ENCODE results near the gene NFIB. TPM values are rescaled to one million over a fixed set of nuclear protein-coding genes. Genes with fewer than 3 reads are reported as not detected.

Gene NFIB
- total and polyA plus RNA-seq, 2 donors (not counting 3 experiments of a cell fraction or from before 2014, with no cell fraction given): 26.4 to 174 TPM

DNA sequence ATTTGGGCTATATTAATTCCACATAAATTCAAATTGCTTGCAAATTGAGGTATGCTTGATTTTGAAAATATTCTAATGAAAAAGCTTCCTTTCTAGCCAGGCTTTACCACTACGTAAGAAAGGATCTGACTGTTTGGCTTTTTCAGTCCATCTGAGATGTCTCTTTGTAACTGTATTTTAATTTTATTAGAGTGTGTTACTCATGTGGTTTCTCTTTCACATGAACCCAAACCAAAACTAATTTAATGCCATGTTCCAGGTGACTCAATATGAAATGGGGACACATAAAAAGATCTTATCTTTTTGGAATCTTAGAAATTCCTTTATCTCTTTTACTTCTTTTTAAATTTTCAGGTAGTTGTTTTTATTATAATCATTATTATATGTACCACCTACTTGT, 85.3 kb downstream of the NFIB start:
- no TSS peak for BruUV-seq (replicated peaks)
- ChIA-PET CTCF (no interaction called here), POLR2A (interaction anchor here (0.7 kb wide), 1 partner anchor 23 kb away, joined by 4 read pairs; no protein-coding TSS in a partner anchor)
- Histone ChIP-seq H3K36me3 (ENCODE audit: control insufficient read depth in 2 of 2, extremely low read depth in 1 of 2, insufficient read depth in 2 of 2, low read length in 2 of 2) (peaks cover 0 to 4% of the 10 kb centered on the region in 2 experiments), H3K79me2 (ENCODE audit: control insufficient read depth, insufficient read depth, low read length) (peaks cover 68% of the 10 kb centered on the region), H3K4me2 (ENCODE audit: insufficient read depth, low read length) (no peak overlapping the region), H3K27ac (ENCODE audit: insufficient read depth, low read depth, low read length) (no peak overlapping the region), H4K20me1 (replicated peaks; ENCODE audit: control insufficient read depth, extremely low read depth, insufficient read depth, low read length) (no peaks in the 10 kb centered on the region), H3K4me1 (ENCODE audit: control insufficient read depth, extremely low read depth, insufficient read depth, low read length) (peaks cover 3% of the 10 kb centered on the region), H2AFZ (ENCODE audit: low read depth, low read length) (no peak overlapping the region), H3K9me1 (replicated peaks; ENCODE audit: control insufficient read depth, extremely low read depth, insufficient read depth, low read length) (no peaks in the 10 kb centered on the region), H3K9me3 (replicated peaks; ENCODE audit: control insufficient read depth, insufficient read depth, low read length) (no peaks in the 10 kb centered on the region), H3K4me3 (replicated peaks in 1 of 3; ENCODE audit: insufficient read depth in 1 of 3, low read depth in 1 of 3, low read length in 3 of 3) (no peak overlapping the region), H3K9ac (replicated peaks; ENCODE audit: extremely low read depth, insufficient read depth, low read length) (no peak overlapping the region), H3K27me3 (ENCODE audit: control insufficient read depth in 2 of 2, insufficient read depth in 2 of 2, low read length in 2 of 2) (no peaks in the 10 kb centered on the region)
- TF ChIP-seq MYC (IDR thresholded peaks at IDR 0.05; ENCODE audit: low read depth, low read length): no peak
- TF ChIP-seq JUN (IDR thresholded peaks at IDR 0.05; ENCODE audit: borderline replicate concordance, insufficient read depth, insufficient read length, low read depth): no peak
- TF ChIP-seq FOS (IDR thresholded peaks at IDR 0.05; ENCODE audit: borderline replicate concordance, insufficient read depth, low read length): no peak
- no peak for TF ChIP-seq POLR2AphosphoS5 (IDR thresholded peaks at IDR 0.05; ENCODE audit: insufficient read depth, low read depth, low read length)
- no peak for TF ChIP-seq EZH2 (IDR thresholded peaks at IDR 0.05; ENCODE audit: borderline replicate concordance, low read depth, low read length, severe bottlenecking)
- TF ChIP-seq, protein P1, sequence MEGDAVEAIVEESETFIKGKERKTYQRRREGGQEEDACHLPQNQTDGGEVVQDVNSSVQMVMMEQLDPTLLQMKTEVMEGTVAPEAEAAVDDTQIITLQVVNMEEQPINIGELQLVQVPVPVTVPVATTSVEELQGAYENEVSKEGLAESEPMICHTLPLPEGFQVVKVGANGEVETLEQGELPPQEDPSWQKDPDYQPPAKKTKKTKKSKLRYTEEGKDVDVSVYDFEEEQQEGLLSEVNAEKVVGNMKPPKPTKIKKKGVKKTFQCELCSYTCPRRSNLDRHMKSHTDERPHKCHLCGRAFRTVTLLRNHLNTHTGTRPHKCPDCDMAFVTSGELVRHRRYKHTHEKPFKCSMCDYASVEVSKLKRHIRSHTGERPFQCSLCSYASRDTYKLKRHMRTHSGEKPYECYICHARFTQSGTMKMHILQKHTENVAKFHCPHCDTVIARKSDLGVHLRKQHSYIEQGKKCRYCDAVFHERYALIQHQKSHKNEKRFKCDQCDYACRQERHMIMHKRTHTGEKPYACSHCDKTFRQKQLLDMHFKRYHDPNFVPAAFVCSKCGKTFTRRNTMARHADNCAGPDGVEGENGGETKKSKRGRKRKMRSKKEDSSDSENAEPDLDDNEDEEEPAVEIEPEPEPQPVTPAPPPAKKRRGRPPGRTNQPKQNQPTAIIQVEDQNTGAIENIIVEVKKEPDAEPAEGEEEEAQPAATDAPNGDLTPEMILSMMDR (IDR thresholded peaks at IDR 0.05; ENCODE audit: extremely low read depth in 1 of 2, insufficient read depth in 1 of 2, low read depth in 1 of 2, low read length in 2 of 2): no peak
- TF ChIP-seq GATA2 (IDR thresholded peaks at IDR 0.05; ENCODE audit: insufficient read depth, insufficient read length, low read depth, low read length): no peak
- TF ChIP-seq POLR2A (IDR thresholded peaks at IDR 0.05; ENCODE audit: low read depth, low read length): no peak
- TF ChIP-seq, protein P2, sequence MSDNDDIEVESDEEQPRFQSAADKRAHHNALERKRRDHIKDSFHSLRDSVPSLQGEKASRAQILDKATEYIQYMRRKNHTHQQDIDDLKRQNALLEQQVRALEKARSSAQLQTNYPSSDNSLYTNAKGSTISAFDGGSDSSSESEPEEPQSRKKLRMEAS (IDR thresholded peaks at IDR 0.05; ENCODE audit: insufficient read depth, insufficient read length): no peak
- no peak for FAIRE-seq
- intact Hi-C loops (cut with micrococcal nuclease) (no loop called here), dilution Hi-C loops (cut with MboI; ENCODE audit: extremely low pct_ligation_motif_present, low sequenced_read_pairs) (no loop called here)
- no peak for DNase-seq (ENCODE audit: low read depth, low spot score)

All from endothelial cell of umbilical vein (primary cell).